H1 (cell line): ENCODE measurements around the gene GLB1L3. TPM values are rescaled to one million over a fixed set of nuclear protein-coding genes. Genes with fewer than 3 reads are reported as not detected.
A peak's percentile ranks its signal among the peaks of the same experiment; 100 is the strongest.

Source experiments
- CTCF ChIA-PET: fragments of 300-600 bp; sonication (Branson Sonifier 250); formaldehyde crosslinking; loops from one replicate; lab custom pipeline; 2021; ENCODE audit not compliant: partially characterized antibody; lab: Charles Lee
- POLR2A ChIA-PET: fragments of 300-600 bp; sonication (Branson Sonifier 250); formaldehyde crosslinking; loops from one replicate; lab custom pipeline; 2021; ENCODE audit warnings: inconsistent platforms; ENCODE audit not compliant: partially characterized antibody; lab: Charles Lee
- DNase-seq, 2 experiments: peaks; one replicate each; pipeline versions ENCODE4 v3.0.0 to v3.0.0-alpha.2; 2010 to 2022; ENCODE audit warnings: low spot score in 2 of 2, low read depth in 1 of 2, mixed read lengths in 1 of 2
- FAIRE-seq: peaks from 2 replicates; lab custom pipeline; 2011; peaks lifted over from hg19 to GRCh38; lab: Jason Lieb, UNC
- H2AFZ ChIP-seq: 2 replicates; pipeline ENCODE4 v1.8.1; 2012; ENCODE audit warnings: low read length, inconsistent platforms
- H2AK5ac ChIP-seq: 2 replicates; pipeline ENCODE4 v1.6.1; 2013; ENCODE audit warnings: low read depth, low read length
- H2BK120ac ChIP-seq: replicated peaks from 2 replicates; pipeline ENCODE3; 2013; ENCODE audit warnings: low read depth, low read length, inconsistent platforms
- H2BK12ac ChIP-seq: 2 replicates; pipeline ENCODE4 v1.6.1; 2013; ENCODE audit warnings: low read depth, low read length
- H2BK15ac ChIP-seq: 2 replicates; pipeline ENCODE4 v1.6.1; 2013; ENCODE audit warnings: low read length
- H2BK20ac ChIP-seq: 2 replicates; pipeline ENCODE4 v1.6.1; 2013; ENCODE audit warnings: low read length
- H2BK5ac ChIP-seq: 2 replicates; pipeline ENCODE4 v1.6.1; 2013; ENCODE audit warnings: low read depth, low read length
- H3K14ac ChIP-seq: 2 replicates; pipeline ENCODE4 v1.6.1; 2013; ENCODE audit warnings: inconsistent platforms; ENCODE audit not compliant: insufficient read length
- H3K18ac ChIP-seq: 2 replicates; pipeline ENCODE4 v1.6.1; 2013; ENCODE audit warnings: low read length; ENCODE audit errors: extremely low read depth
- H3K23ac ChIP-seq: 2 replicates; pipeline ENCODE4 v1.6.1; 2013; ENCODE audit warnings: inconsistent platforms; ENCODE audit not compliant: insufficient read length
- H3K23me2 ChIP-seq: 2 replicates; pipeline ENCODE4 v1.6.1; 2013; ENCODE audit warnings: low read depth, low read length
- H3K27ac ChIP-seq: 2 replicates; pipeline ENCODE4 v1.6.1; 2011; ENCODE audit warnings: low read depth, low read length, inconsistent platforms
- H3K27me3 ChIP-seq, 4 experiments: replicated peaks in 1 of 4; 1 replicate in 1 of 4; 2 replicates in 3 of 4; pipeline versions ENCODE4 v1.6.1 to v1.8.1; 2011 to 2013; ENCODE audit warnings: low read length in 3 of 4, mild to moderate bottlenecking in 3 of 4, inconsistent platforms in 2 of 4, mixed read lengths in 2 of 4, moderate library complexity in 1 of 4; ENCODE audit not compliant: control insufficient read depth in 3 of 4, insufficient read depth in 3 of 4; ENCODE audit errors: extremely low read depth in 1 of 4
- H3K36me3 ChIP-seq, 4 experiments: 2 replicates each; pipeline versions ENCODE4 v1.6.1 to v1.8.1; 2011 to 2013; ENCODE audit warnings: mild to moderate bottlenecking in 4 of 4, low read length in 3 of 4, moderate library complexity in 2 of 4, control low read depth in 1 of 4, inconsistent platforms in 1 of 4; ENCODE audit not compliant: insufficient read depth in 4 of 4, control insufficient read depth in 2 of 4
- H3K4ac ChIP-seq: replicated peaks from 2 replicates; pipeline ENCODE3; 2013; ENCODE audit warnings: low read length, low read depth, mixed read lengths, inconsistent platforms; ENCODE audit not compliant: insufficient read length
- H3K4me1 ChIP-seq, 4 experiments: replicated peaks in 1 of 4; 1 replicate in 1 of 4; 2 replicates in 3 of 4; pipeline versions ENCODE4 v1.6.1 to v1.8.1; 2011 to 2013; ENCODE audit warnings: low read length in 3 of 4, inconsistent platforms in 2 of 4, mixed read lengths in 1 of 4; ENCODE audit not compliant: insufficient read depth in 4 of 4, control insufficient read depth in 3 of 4
- H3K4me2 ChIP-seq, 2 experiments: 2 replicates each; pipeline versions ENCODE4 v1.6.1 to v1.8.1; 2011 to 2013; ENCODE audit warnings: low read depth in 2 of 2, low read length in 2 of 2, control low read depth in 1 of 2, inconsistent platforms in 1 of 2, mild to moderate bottlenecking in 1 of 2; ENCODE audit not compliant: insufficient read depth in 1 of 2
- H3K4me3 ChIP-seq, 4 experiments: fragments of 200-600, 300-600 bp in 1 of 4; sonication (generic), shearing (Covaris generic), sonication (Bioruptor Twin) in 1 of 4; 2 replicates each; pipeline versions ENCODE4 v1.5.1 to v1.8.1; 2011 to 2016; ENCODE audit warnings: low read length in 4 of 4, low read depth in 3 of 4, control low read depth in 2 of 4, inconsistent platforms in 2 of 4, mild to moderate bottlenecking in 2 of 4, mixed read lengths in 1 of 4, moderate library complexity in 1 of 4; ENCODE audit not compliant: insufficient read depth in 2 of 4; ENCODE audit errors: extremely low read depth in 1 of 4
- H3K56ac ChIP-seq: replicated peaks from 2 replicates; pipeline ENCODE3; 2013; ENCODE audit warnings: low read depth, mild to moderate bottlenecking, mixed read lengths, low read length, inconsistent platforms; ENCODE audit not compliant: insufficient read length
- H3K79me1 ChIP-seq: 2 replicates; pipeline ENCODE4 v1.6.1; 2013; ENCODE audit warnings: low read depth, low read length, control low read depth
- H3K79me2 ChIP-seq, 2 experiments: 2 replicates each; pipeline versions ENCODE4 v1.6.1 to v1.8.1; 2012 to 2013; ENCODE audit warnings: low read length in 2 of 2, mild to moderate bottlenecking in 2 of 2, inconsistent platforms in 1 of 2; ENCODE audit not compliant: insufficient read depth in 2 of 2, control insufficient read depth in 1 of 2
- H3K9ac ChIP-seq, 4 experiments: replicated peaks in 1 of 4; 1 replicate in 1 of 4; 2 replicates in 3 of 4; pipeline versions ENCODE4 v1.6.1 to v1.8.1; 2011 to 2013; ENCODE audit warnings: low read depth in 3 of 4, low read length in 3 of 4, control low read depth in 2 of 4, mild to moderate bottlenecking in 2 of 4, moderate library complexity in 2 of 4, inconsistent platforms in 1 of 4; ENCODE audit errors: extremely low read depth in 1 of 4
- H3K9me3 ChIP-seq, 2 experiments: 2 replicates each; pipeline versions ENCODE4 v1.6.1 to v1.8.1; 2012 to 2013; ENCODE audit warnings: mild to moderate bottlenecking in 2 of 2, moderate library complexity in 2 of 2, control low read depth in 1 of 2, inconsistent platforms in 1 of 2, low read depth in 1 of 2, low read length in 1 of 2, mixed read lengths in 1 of 2; ENCODE audit not compliant: insufficient read depth in 2 of 2
- H4K20me1 ChIP-seq, 2 experiments: replicated peaks in 1 of 2; 2 replicates each; pipeline versions ENCODE3 to v1.8.1; 2011 to 2013; ENCODE audit warnings: inconsistent platforms in 2 of 2, low read length in 2 of 2, mild to moderate bottlenecking in 1 of 2; ENCODE audit not compliant: insufficient read depth in 2 of 2, control insufficient read depth in 1 of 2
- H4K5ac ChIP-seq: 2 replicates; pipeline ENCODE4 v1.6.1; 2013; ENCODE audit warnings: low read length, low read depth, mixed read lengths, inconsistent platforms; ENCODE audit not compliant: insufficient read length
- H4K8ac ChIP-seq: 2 replicates; pipeline ENCODE4 v1.8.0; 2013; ENCODE audit warnings: mild to moderate bottlenecking, moderate library complexity, low read length, inconsistent platforms; ENCODE audit not compliant: insufficient read depth; ENCODE audit errors: extremely low read depth
- H4K91ac ChIP-seq: replicated peaks from 2 replicates; pipeline ENCODE3; 2013; ENCODE audit warnings: low read length, mixed read lengths, inconsistent platforms; ENCODE audit not compliant: insufficient read length
- ASH2L ChIP-seq: fragments of 200-600, 300-600 bp; sonication (generic); IDR thresholded peaks from one replicate; pipeline ENCODE4 v1.7.1; 2017; ENCODE audit warnings: low read length
- BACH1 ChIP-seq: IDR thresholded peaks from 2 replicates; pipeline ENCODE4 v1.6.1; 2012; ENCODE audit warnings: low read length, improper control_type of control experiment
- E2F6 ChIP-seq: IDR thresholded peaks from 2 replicates; pipeline ENCODE4 v1.6.1; 2012; ENCODE audit warnings: inconsistent platforms
- FOSL1 ChIP-seq: IDR thresholded peaks from 2 replicates; pipeline ENCODE4 v1.6.1; 2011; ENCODE audit warnings: mild to moderate bottlenecking, low read depth, low read length, moderate library complexity; ENCODE audit not compliant: insufficient read depth
- KDM1A ChIP-seq: fragments of 200-600, 300-600 bp; sonication (generic); IDR thresholded peaks from 2 replicates; pipeline ENCODE4 v1.7.1; 2016; ENCODE audit warnings: mild to moderate bottlenecking, low read length, borderline replicate concordance
- SIRT6 ChIP-seq: IDR thresholded peaks from one replicate; pipeline ENCODE4 v1.7.1; 2012; ENCODE audit warnings: low read length, inconsistent platforms
- TAF7 ChIP-seq: optimal IDR thresholded peaks from 2 replicates; pipeline ENCODE3; 2011; ENCODE audit warnings: low read depth, mild to moderate bottlenecking, inconsistent platforms, low read length, moderate library complexity, borderline replicate concordance
- WGBS, 2 experiments: shearing (Covaris generic) in 1 of 2; methylation state at CpG; one replicate each; pipeline versions ENCODE4 v1.1.6 to v1.1.7; 2013 to 2015; ENCODE audit warnings: low lambda C conversion rate in 2 of 2, mixed read lengths in 2 of 2, inconsistent platforms in 1 of 2, low coverage in 1 of 2, missing lambda C conversion rate in 1 of 2; ENCODE audit not compliant: insufficient replicate concordance in 2 of 2, insufficient coverage in 1 of 2, insufficient read length in 1 of 2; ENCODE audit errors: extremely low coverage in 1 of 2, missing lambda C conversion rate in 1 of 2; 5-methylcytosine and 5-hydroxymethylcytosine counted together
- polyA plus RNA-seq, 7 experiments: library from polyadenylated mRNA; depleted of rRNA in 3 of 7; stranded (reverse) in 5 of 7; unstranded in 2 of 7; fragments of >200 nt in 5 of 7; fragments of 200-250 nt in 2 of 7; gene quantifications; 1 replicate in 5 of 7; 2 replicates in 1 of 7; 4 replicates in 1 of 7; pipeline versions ENCODE4 v1.2.1 to v1.2.3, GENCODE V29; 2011 to 2013; ENCODE audit warnings: missing spikeins in 2 of 7, mixed read lengths in 2 of 7
- total RNA-seq: library from RNA; stranded (reverse); fragmentation: NEBNext Ultra II Directional; extraction: Animal tissue kit (Norgen Biotek cat#: 25700); gene quantifications from 2 replicates; pipeline ENCODE4 v1.2.1, GENCODE V29; 2021
- TF ChIP-seq, protein P1 (sequence below), 3 experiments: IDR thresholded peaks; 1 replicate in 2 of 3; 2 replicates in 1 of 3; pipeline versions ENCODE4 v1.5.1 to v1.6.1; 2011; ENCODE audit warnings: low read length in 3 of 3, mild to moderate bottlenecking in 3 of 3, inconsistent platforms in 2 of 3, low read depth in 1 of 3, moderate library complexity in 1 of 3; ENCODE audit not compliant: insufficient read depth in 1 of 3; ENCODE audit errors: control extremely low read depth in 1 of 3

GLB1L3 gene
- total and polyA plus RNA-seq, 2 of the 8 experiments (the other 6 are each of a cell fraction or from before 2014, with no cell fraction given), result 14.9 to 33.2 TPM

- POLR2A ChIA-PET, result no interaction called here
- peak; percentile 90 for FAIRE-seq
- WGBS, 2 experiments, result 39% methylated on average over 28 of the region's 30 CpGs; no CpG with 5 or more reads in 1 of the 2 experiments
- Histone ChIP-seq H2AFZ (peak overlapping the region; percentile 20; the same call in 1 of the 2 replicates), H3K27me3 (peaks cover 0 to 15% (median 5%) of the 10 kb centered on the region in 4 experiments; a peak in 6 of 7 replicates), H3K79me2 (no peaks in the 10 kb centered on the region), H3K36me3 (no peaks in the 10 kb centered on the region), H2AK5ac (no peak overlapping the region), H2BK12ac (0 out of 2 replicates have a peak overlapping the region, but pooled peaks have one; percentile 60), H3K79me1 (no peaks in the 10 kb centered on the region), H3K23me2 (no peaks in the 10 kb centered on the region), H3K14ac (no peak overlapping the region), H3K4ac (no peak overlapping the region), H2BK20ac (no peak overlapping the region), H3K9me3 (no peaks in the 10 kb centered on the region; a peak in 1 of 4 replicates), H4K8ac (no peak overlapping the region), H3K23ac (no peak overlapping the region), H3K56ac (no peak overlapping the region), H3K4me3 (no peak overlapping the region), H4K91ac (no peak overlapping the region), H2BK15ac (no peak overlapping the region), H4K5ac (no peak overlapping the region), H2BK120ac (no peak overlapping the region), H3K4me1 (no peaks in the 10 kb centered on the region; a peak in 1 of 7 replicates), H2BK5ac (no peak overlapping the region), H3K9ac (no peak overlapping the region), H3K4me2 (no peak overlapping the region), H3K27ac (no peak overlapping the region), H3K18ac (0 out of 2 replicates have a peak overlapping the region, but pooled peaks have one; percentile 22), H4K20me1 (no peaks in the 10 kb centered on the region)
- peak; percentile 91 to 98 for DNase-seq
- CTCF ChIA-PET, result interaction anchor here (0.6 to 2.4 kb wide), 20 partner anchors 11 to 672 kb away, joined by 3 to 10 read pairs (median 4); no protein-coding TSS in a partner anchor
- no peak for TF ChIP-seq FOSL1
- TF ChIP-seq BACH1, result peak; percentile 37; the same call in 1 of the 2 replicates
- no peak for TF ChIP-seq KDM1A
- no peak for TF ChIP-seq TAF7
- TF ChIP-seq E2F6, result peak; percentile 91
- TF ChIP-seq, protein P1, sequence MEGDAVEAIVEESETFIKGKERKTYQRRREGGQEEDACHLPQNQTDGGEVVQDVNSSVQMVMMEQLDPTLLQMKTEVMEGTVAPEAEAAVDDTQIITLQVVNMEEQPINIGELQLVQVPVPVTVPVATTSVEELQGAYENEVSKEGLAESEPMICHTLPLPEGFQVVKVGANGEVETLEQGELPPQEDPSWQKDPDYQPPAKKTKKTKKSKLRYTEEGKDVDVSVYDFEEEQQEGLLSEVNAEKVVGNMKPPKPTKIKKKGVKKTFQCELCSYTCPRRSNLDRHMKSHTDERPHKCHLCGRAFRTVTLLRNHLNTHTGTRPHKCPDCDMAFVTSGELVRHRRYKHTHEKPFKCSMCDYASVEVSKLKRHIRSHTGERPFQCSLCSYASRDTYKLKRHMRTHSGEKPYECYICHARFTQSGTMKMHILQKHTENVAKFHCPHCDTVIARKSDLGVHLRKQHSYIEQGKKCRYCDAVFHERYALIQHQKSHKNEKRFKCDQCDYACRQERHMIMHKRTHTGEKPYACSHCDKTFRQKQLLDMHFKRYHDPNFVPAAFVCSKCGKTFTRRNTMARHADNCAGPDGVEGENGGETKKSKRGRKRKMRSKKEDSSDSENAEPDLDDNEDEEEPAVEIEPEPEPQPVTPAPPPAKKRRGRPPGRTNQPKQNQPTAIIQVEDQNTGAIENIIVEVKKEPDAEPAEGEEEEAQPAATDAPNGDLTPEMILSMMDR (IDR thresholded peaks at IDR 0.05; ENCODE audit: control extremely low read depth in 1 of 3, insufficient read depth in 1 of 3, low read depth in 1 of 3, low read length in 3 of 3), result peak; percentile 97 to 99 (median 99)
- no peak for TF ChIP-seq SIRT6
- no peak for TF ChIP-seq ASH2L
Measured at GRCh38 chr11:134360050-134360835, 84.1 kb downstream of the GLB1L3 start.
